ENCODE results near the gene ZER1.
"Not testable (repeated sequence)": the region's sequence is repeated elsewhere in the genome, so short reads cannot be mapped to it uniquely, and the experiment has no call there.

The ZER1 gene

GRCh38 chr9:128771745-128772519, at the start of gene ZER1:
Gene ZER1, minus strand, starts transcription at chr9:128771927. Its CDS starts 16,362 bp downstream, at chr9:128755565.
- DNase-seq, result peak; percentile 58

GRCh38 chr9:128820665-128821583, 49.2 kb upstream of the ZER1 start:
- no peak for DNase-seq

- no peak for DNase-seq
These were observed 48.3 kb upstream of the ZER1 start for GRCh38 chr9:128819716-128820664.

- no peak for DNase-seq
These were observed 47.4 kb upstream of the ZER1 start for GRCh38 chr9:128818839-128819715.

GRCh38 chr9:128818099-128818838, 46.5 kb upstream of the ZER1 start, which contains the start of gene ENDOG:
Gene ENDOG, plus strand, starts transcription at chr9:128818500. Its CDS starts 185 bp downstream, at chr9:128818685.
- peak; percentile 88 for DNase-seq

- DNase-seq, result no peak
These were observed 39.1 kb upstream of the ZER1 start for GRCh38 chr9:128810873-128811272.

GRCh38 chr9:128809831-128810230, 38.1 kb upstream of the ZER1 start:
- no peak for DNase-seq

GRCh38 chr9:128809036-128809599, 37.4 kb upstream of the ZER1 start:
- no peak for DNase-seq

- no peak for DNase-seq
These were observed 36.8 kb upstream of the ZER1 start for GRCh38 chr9:128808543-128808942.

GRCh38 chr9:128807827-128808226, 36.1 kb upstream of the ZER1 start:
- no peak for DNase-seq

- DNase-seq, result no peak
These were observed 33.9 kb upstream of the ZER1 start for GRCh38 chr9:128805661-128806060.

- DNase-seq, result no peak
These were observed 30.8 kb upstream of the ZER1 start for GRCh38 chr9:128802482-128802881.

GRCh38 chr9:128800061-128800460, 28.3 kb upstream of the ZER1 start:
- no peak for DNase-seq

- DNase-seq, result no peak
These were observed 27.2 kb upstream of the ZER1 start for GRCh38 chr9:128798896-128799295.

GRCh38 chr9:128794961-128795360, 23.2 kb upstream of the ZER1 start:
- DNase-seq, result not testable (repeated sequence)

- DNase-seq, result no peak
These were observed 21.4 kb upstream of the ZER1 start for GRCh38 chr9:128792978-128793686.

- no peak for DNase-seq
These were observed 20.4 kb upstream of the ZER1 start for GRCh38 chr9:128792134-128792533.

GRCh38 chr9:128790536-128790935, 18.8 kb upstream of the ZER1 start:
- no peak for DNase-seq

- peak; percentile 37 for DNase-seq
These were observed 16.7 kb upstream of the ZER1 start for GRCh38 chr9:128788445-128788844.

- no peak for DNase-seq
These were observed 15.9 kb upstream of the ZER1 start for GRCh38 chr9:128787659-128788058.
